Measurements from ENCODE around the gene BCL3.
A peak's percentile ranks its signal among the peaks of the same experiment; 100 is the strongest.
"Not testable (repeated sequence)": the region's sequence is repeated elsewhere in the genome, so short reads cannot be mapped to it uniquely, and the experiment has no call there.

The BCL3 gene

DNA sequence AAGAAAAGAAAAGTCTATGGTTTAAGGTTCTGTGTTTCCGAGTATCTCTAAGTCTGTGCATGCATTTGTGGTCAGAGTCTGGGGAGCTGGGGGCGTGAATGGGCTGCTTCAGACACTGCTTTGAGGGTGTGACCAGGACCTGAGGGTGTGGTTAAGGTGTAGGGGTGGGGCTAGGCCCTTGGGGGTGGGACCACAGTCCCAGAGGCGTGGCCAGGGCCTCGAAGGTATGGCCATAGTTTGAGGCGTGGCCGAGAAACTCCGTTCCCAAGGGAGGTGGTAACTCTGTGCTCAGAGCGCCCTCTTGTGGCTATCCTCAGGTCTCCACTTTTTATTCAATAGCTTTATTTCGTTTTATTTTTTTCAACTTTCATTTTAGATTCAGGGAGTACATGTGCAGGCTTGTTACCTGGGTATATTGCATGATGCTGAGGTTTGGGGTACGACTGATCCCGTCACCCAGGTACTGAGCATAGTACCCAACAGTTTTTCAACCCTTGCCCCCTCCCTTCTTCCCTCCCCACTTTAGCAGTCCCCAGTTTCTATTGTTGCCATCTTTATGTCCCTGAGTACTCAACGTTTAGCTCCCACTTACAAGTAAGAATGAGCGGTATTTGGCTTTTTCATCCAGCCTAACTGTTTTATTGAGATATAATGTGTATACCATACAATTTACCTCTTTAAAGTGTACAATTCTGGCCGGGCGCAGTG lies 22.2 kb downstream of the BCL3 start:
- no peaks in the 10 kb centered on the region for H3K36me3 ChIP-seq
- H3K27me3 ChIP-seq (ENCODE audit: insufficient read depth, low read depth, severe bottlenecking), result no peaks in the 10 kb centered on the region
- H3K9me3 ChIP-seq (ENCODE audit: severe bottlenecking), result no peaks in the 10 kb centered on the region
- TF ChIP-seq, protein P1, sequence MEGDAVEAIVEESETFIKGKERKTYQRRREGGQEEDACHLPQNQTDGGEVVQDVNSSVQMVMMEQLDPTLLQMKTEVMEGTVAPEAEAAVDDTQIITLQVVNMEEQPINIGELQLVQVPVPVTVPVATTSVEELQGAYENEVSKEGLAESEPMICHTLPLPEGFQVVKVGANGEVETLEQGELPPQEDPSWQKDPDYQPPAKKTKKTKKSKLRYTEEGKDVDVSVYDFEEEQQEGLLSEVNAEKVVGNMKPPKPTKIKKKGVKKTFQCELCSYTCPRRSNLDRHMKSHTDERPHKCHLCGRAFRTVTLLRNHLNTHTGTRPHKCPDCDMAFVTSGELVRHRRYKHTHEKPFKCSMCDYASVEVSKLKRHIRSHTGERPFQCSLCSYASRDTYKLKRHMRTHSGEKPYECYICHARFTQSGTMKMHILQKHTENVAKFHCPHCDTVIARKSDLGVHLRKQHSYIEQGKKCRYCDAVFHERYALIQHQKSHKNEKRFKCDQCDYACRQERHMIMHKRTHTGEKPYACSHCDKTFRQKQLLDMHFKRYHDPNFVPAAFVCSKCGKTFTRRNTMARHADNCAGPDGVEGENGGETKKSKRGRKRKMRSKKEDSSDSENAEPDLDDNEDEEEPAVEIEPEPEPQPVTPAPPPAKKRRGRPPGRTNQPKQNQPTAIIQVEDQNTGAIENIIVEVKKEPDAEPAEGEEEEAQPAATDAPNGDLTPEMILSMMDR (IDR thresholded peaks at IDR 0.05; ENCODE audit: low read depth, low read length), result peak; percentile 62
- H3K27ac ChIP-seq, result no peak overlapping the region
- peak; percentile 95 for DNase-seq
- H3K4me3 ChIP-seq (ENCODE audit: low read depth, low read length), result no peak overlapping the region

DNA sequence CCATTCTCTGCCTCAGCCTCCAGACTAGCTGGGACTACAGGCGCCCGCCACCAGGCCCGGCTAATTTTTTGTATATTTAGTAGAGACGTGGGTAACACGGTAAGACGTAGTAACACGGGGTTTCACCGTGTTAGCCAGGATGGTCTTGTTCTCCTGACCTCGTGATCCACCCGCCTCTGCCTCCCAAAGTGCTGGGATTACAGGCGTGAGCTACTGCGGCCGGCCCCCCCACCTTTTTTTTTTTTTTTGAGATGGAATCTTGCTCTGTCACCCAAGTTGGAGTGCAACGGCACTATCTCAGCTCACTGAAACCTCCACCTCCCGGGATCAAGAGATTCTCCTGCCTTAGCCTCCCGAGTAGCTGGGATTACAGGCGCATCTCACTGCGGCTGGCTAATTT lies 23.6 kb downstream of the BCL3 start:
- H3K9me3 ChIP-seq (ENCODE audit: severe bottlenecking); DNase-seq; H3K4me3 ChIP-seq (ENCODE audit: low read depth, low read length); H3K27me3 ChIP-seq (ENCODE audit: insufficient read depth, low read depth, severe bottlenecking); H3K27ac ChIP-seq; H3K36me3 ChIP-seq: not testable (repeated sequence)

DNA sequence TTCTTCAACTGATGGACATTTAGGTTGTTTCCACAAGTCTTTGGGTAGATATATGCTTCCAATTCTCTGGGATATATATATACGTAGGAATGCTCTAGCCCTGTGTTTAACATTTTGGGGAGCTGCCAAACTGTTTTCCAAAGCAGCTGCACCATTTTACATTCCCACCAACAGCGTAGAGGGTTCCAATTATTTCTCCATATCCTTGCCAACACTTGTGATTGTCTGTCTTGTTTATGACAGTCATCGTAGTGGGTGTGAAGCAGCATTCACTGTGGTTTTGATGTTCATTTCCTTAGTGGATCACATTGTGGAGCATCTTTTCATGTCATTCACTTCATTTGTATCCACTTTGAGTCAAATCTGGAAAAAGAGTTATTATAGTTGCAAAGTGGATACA lies 24.5 kb downstream of the BCL3 start:
- DNase-seq, result no peak

DNA sequence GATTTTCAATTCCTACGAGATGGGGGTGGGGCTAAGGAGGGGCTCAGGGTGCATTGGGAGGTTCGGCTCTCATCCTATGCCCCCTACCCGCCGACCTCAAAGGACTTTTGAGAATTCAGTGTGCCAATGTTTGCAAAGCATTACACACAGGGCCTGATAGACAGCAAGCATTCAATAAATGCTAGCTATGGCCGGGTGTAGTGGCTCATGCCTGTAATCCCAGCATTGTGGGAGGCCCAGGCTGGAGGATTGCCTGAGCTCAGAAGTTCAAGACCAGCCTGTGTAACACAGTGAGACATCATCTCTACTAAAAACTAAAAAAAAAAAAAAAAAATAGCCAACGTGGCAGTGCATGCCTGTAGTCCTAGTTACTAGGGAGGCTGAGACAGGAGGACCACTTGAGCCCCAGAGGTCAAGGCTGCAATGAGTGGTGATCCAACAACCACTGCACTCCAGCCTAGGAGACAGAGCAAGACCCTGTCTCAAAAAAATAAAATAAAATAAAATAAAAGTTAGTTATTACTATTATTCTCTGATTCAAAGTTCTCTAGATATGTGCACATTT lies 27.2 kb downstream of the BCL3 start:
- H3K36me3 ChIP-seq, result no peaks in the 10 kb centered on the region
- no peaks in the 10 kb centered on the region for H3K9me3 ChIP-seq (ENCODE audit: severe bottlenecking)
- H3K27ac ChIP-seq, result no peak overlapping the region
- H3K4me3 ChIP-seq (ENCODE audit: low read depth, low read length), result no peak overlapping the region
- TF ChIP-seq, protein P1 (IDR thresholded peaks at IDR 0.05; ENCODE audit: low read depth, low read length), result no peak
- no peaks in the 10 kb centered on the region for H3K27me3 ChIP-seq (ENCODE audit: insufficient read depth, low read depth, severe bottlenecking)
- DNase-seq, result no peak

More for the DNA sequence above, 24.5 kb downstream of the BCL3 start:
- TF ChIP-seq, protein P1 (IDR thresholded peaks at IDR 0.05; ENCODE audit: low read depth, low read length), result no peak
- H3K27ac ChIP-seq, result no peak overlapping the region
- H3K36me3 ChIP-seq, result no peaks in the 10 kb centered on the region
- no peak overlapping the region for H3K4me3 ChIP-seq (ENCODE audit: low read depth, low read length)
- no peaks in the 10 kb centered on the region for H3K27me3 ChIP-seq (ENCODE audit: insufficient read depth, low read depth, severe bottlenecking)
- H3K9me3 ChIP-seq (ENCODE audit: severe bottlenecking), result no peaks in the 10 kb centered on the region

DNA sequence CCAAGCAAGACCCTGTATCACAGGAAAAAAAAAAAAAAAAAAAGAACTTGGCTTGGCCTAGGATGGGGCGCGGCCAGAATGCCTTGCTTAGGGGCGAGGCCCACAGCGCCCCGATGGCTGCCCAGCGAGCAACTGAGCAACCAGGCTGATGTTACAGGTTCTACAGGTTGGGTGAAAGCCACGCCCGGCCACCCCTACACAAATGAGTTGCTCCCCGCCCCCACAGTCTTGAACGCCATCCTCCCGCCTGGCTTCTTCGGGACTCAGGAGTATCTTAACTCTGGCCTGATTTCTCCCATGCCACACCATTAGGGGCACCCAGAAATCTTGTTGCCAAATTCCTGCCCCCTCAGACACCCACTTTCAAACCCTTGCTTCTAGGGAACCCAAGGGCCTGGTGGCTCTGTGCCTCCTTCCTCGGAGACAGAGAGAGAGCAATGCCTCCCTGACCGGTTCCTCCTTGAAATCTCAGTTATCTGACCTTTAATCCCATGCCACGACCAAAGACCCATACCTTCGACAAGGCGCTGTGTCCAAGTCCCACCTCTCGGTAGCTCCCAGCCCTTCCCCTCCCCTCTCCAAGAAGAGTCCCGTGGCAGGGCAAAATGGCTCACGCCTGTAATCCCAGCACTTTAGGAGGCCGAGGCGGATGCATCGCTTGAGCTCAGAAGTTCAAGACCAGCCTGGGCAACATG lies 28.0 kb downstream of the BCL3 start:
- H3K27me3 ChIP-seq (ENCODE audit: insufficient read depth, low read depth, severe bottlenecking), result no peaks in the 10 kb centered on the region
- no peak for DNase-seq
- H3K27ac ChIP-seq, result no peak overlapping the region
- H3K9me3 ChIP-seq (ENCODE audit: severe bottlenecking), result no peaks in the 10 kb centered on the region
- no peak overlapping the region for H3K4me3 ChIP-seq (ENCODE audit: low read depth, low read length)
- no peaks in the 10 kb centered on the region for H3K36me3 ChIP-seq
- TF ChIP-seq, protein P1 (IDR thresholded peaks at IDR 0.05; ENCODE audit: low read depth, low read length), result no peak

DNA sequence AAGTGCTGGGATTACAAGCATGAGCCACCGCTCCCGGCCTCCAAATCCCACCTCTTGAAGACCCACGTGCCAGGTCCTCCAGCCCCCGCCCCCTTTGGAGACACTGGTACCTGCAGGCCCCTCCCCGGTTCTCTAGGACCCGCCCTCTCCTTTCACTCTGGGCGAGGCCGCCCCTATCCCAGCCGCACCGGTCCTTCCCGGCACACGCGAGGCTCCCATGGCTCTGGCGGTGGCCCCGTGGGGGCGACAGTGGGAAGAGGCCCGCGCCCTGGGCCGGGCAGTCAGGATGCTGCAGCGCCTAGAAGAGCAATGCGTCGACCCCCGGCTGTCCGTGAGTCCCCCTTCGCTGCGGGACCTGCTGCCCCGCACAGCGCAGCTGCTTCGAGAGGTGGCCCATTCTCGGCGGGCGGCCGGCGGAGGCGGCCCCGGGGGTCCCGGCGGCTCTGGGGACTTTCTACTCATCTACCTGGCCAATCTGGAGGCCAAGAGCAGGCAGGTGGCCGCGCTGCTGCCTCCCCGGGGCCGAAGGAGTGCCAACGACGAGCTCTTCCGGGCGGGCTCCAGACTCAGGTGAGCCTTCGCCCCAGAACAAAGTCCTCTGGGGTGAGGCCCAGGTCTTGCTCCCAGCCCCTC lies 29.3 kb downstream of the BCL3 start, which contains the start of gene CBLC:
Gene CBLC (plus strand): TSS at position 176 of the 633 bp plus-strand sequence. CDS start 42 bp downstream, at position 218.
- no peaks in the 10 kb centered on the region for H3K27me3 ChIP-seq (ENCODE audit: insufficient read depth, low read depth, severe bottlenecking)
- H3K27ac ChIP-seq, result no peak within 1 kb of the TSS
- DNase-seq, result no peak
- no peaks in the 10 kb centered on the region for H3K36me3 ChIP-seq
- H3K9me3 ChIP-seq (ENCODE audit: severe bottlenecking), result no peaks in the 10 kb centered on the region
- no peak within 1 kb of the TSS for H3K4me3 ChIP-seq (ENCODE audit: low read depth, low read length)
- TF ChIP-seq, protein P1 (IDR thresholded peaks at IDR 0.05; ENCODE audit: low read depth, low read length), result no peak
